Kidney capillary endothelial cell (primary cell): ENCODE results near the gene PHF14.
A peak's percentile ranks its signal among the peaks of the same experiment; 100 is the strongest.
"Not testable (repeated sequence)": the region's sequence is repeated elsewhere in the genome, so short reads cannot be mapped to it uniquely, and the experiment has no call there.

Experiments used
- DNase-seq: peaks from one replicate; pipeline ENCODE4 v3.0.0-alpha.2; 2018; ENCODE audit warnings: low spot score

The PHF14 gene

GRCh38 chr7:10973061-10973941, at the start of gene PHF14:
Gene PHF14 (plus strand): TSS chr7:10973872. CDS start chr7:10974324, 452 bp downstream.
- DNase-seq: peak; percentile 96

GRCh38 chr7:10924370-10924769, 49.3 kb upstream of the PHF14 start:
- DNase-seq: no peak

- DNase-seq: not testable (repeated sequence)
These were observed 45.5 kb upstream of the PHF14 start for GRCh38 chr7:10928203-10928602.

- DNase-seq: no peak
These were observed 43.1 kb upstream of the PHF14 start for GRCh38 chr7:10930551-10930950.

GRCh38 chr7:10931161-10931560, 42.5 kb upstream of the PHF14 start:
- DNase-seq: no peak

- DNase-seq: no peak
These were observed 39.4 kb upstream of the PHF14 start for GRCh38 chr7:10934292-10934691.

- DNase-seq: peak; percentile 2
These were observed 34.3 kb upstream of the PHF14 start for GRCh38 chr7:10939237-10939910.

GRCh38 chr7:10939911-10940703, 33.6 kb upstream of the PHF14 start:
- peak; percentile 94 for DNase-seq

GRCh38 chr7:10940704-10941355, 32.8 kb upstream of the PHF14 start:
- peak; percentile 3 for DNase-seq

- DNase-seq: no peak
These were observed 23.2 kb upstream of the PHF14 start for GRCh38 chr7:10950494-10950893.

- DNase-seq: not testable (repeated sequence)
These were observed 22.6 kb upstream of the PHF14 start for GRCh38 chr7:10950974-10951578.

GRCh38 chr7:10952588-10952987, 21.1 kb upstream of the PHF14 start:
- no peak for DNase-seq

GRCh38 chr7:10953078-10953750, 20.5 kb upstream of the PHF14 start:
- not testable (repeated sequence) for DNase-seq

- no peak for DNase-seq
These were observed 17.1 kb upstream of the PHF14 start for GRCh38 chr7:10956528-10956927.

GRCh38 chr7:10960242-10960641, 13.4 kb upstream of the PHF14 start:
- not testable (repeated sequence) for DNase-seq

GRCh38 chr7:10965016-10965415, 8.7 kb upstream of the PHF14 start:
- not testable (repeated sequence) for DNase-seq

- no peak for DNase-seq
These were observed 1.5 kb upstream of the PHF14 start for GRCh38 chr7:10972174-10972573.

- peak; percentile 22 for DNase-seq
These were observed 555 bp downstream of the PHF14 start for GRCh38 chr7:10973942-10974911.

- no peak for DNase-seq
These were observed 3.4 kb downstream of the PHF14 start for GRCh38 chr7:10977113-10977512.

- no peak for DNase-seq
These were observed 7.6 kb downstream of the PHF14 start for GRCh38 chr7:10981317-10981716.
